GM12891 (cell line): ENCODE data around the gene RHOBTB3.

Experiments used
- PAX5 ChIP-seq: IDR thresholded peaks from 2 replicates; pipeline ENCODE4 v1.6.1; 2011; ENCODE audit warnings: low read length, moderate library complexity, mild to moderate bottlenecking; ENCODE audit not compliant: insufficient read depth, severe bottlenecking
- POLR2A ChIP-seq: IDR thresholded peaks from 2 replicates; pipeline ENCODE4 v1.6.1; 2011; ENCODE audit warnings: low read depth, low read length, control low read depth
- POLR2AphosphoS5 ChIP-seq: IDR thresholded peaks from 2 replicates; pipeline ENCODE4 v1.6.1; 2011; ENCODE audit warnings: low read depth, low read length, control low read depth
- TAF1 ChIP-seq: IDR thresholded peaks from 2 replicates; pipeline ENCODE4 v1.6.1; 2011; ENCODE audit warnings: low read depth, low read length, control low read depth

- TF ChIP-seq PAX5 (no peak), POLR2AphosphoS5 (no peak), POLR2A (no peak), TAF1 (no peak)
These were observed 40.8 kb upstream of the RHOBTB3 start for GRCh38 chr5:95690333-95690732.
